ENCODE results near the gene PFKL.

Gene PFKL

GRCh38 chr21:44325386-44326271, 25.8 kb downstream of the PFKL start:
- TF ChIP-seq CTCF (IDR thresholded peaks at IDR 0.05) = no peak

GRCh38 chr21:44326272-44326647, 26.4 kb downstream of the PFKL start:
- TF ChIP-seq CTCF (IDR thresholded peaks at IDR 0.05) = no peak

GRCh38 chr21:44326716-44327602, 27.1 kb downstream of the PFKL start:
- no peak for TF ChIP-seq CTCF (IDR thresholded peaks at IDR 0.05)

GRCh38 chr21:44327603-44327974, 27.7 kb downstream of the PFKL start:
- TF ChIP-seq CTCF (IDR thresholded peaks at IDR 0.05) = no peak

- no peak for TF ChIP-seq CTCF (IDR thresholded peaks at IDR 0.05)
These were observed 28.5 kb downstream of the PFKL start for GRCh38 chr21:44328242-44328895.

- TF ChIP-seq CTCF (IDR thresholded peaks at IDR 0.05) = no peak
These were observed 29.4 kb downstream of the PFKL start for GRCh38 chr21:44329086-44329889.

All from LNCAP (cell line).